Caco-2 (cell line): ENCODE measurements around the gene PALD1. TPM values are rescaled to one million over a fixed set of nuclear protein-coding genes. Genes with fewer than 3 reads are reported as not detected.
A peak's percentile ranks its signal among the peaks of the same experiment; 100 is the strongest.

Experiments used
- BruUV-seq: library from RNA; stranded (reverse); fragments of 400-500 nt; replicated peaks from 2 replicates; lab custom pipeline; 2021; lab: Mats Ljungman, UMichigan
- CTCF ChIA-PET: fragments of 300-600 bp; sonication (Branson Sonifier 250); formaldehyde crosslinking; loops from one replicate; lab custom pipeline; 2022; ENCODE audit warnings: antibody characterized with exemption; lab: Charles Lee
- POLR2A ChIA-PET: fragments of 300-600 bp; sonication (Branson Sonifier 250); formaldehyde crosslinking; loops from one replicate; lab custom pipeline; 2022; ENCODE audit warnings: antibody characterized with exemption; lab: Charles Lee
- DNase-seq, 2 experiments: peaks; one replicate each; pipeline versions ENCODE4 v3.0.0 to v3.0.0-alpha.2; 2020 to 2022
- H3K27me3 ChIP-seq: replicated peaks from 2 replicates; pipeline ENCODE4 v1.6.0; 2011; ENCODE audit warnings: low read length; ENCODE audit not compliant: control insufficient read depth, insufficient read depth
- H3K36me3 ChIP-seq: 2 replicates; pipeline ENCODE4 v1.5.1; 2011; ENCODE audit warnings: low read length; ENCODE audit not compliant: control insufficient read depth, insufficient read depth
- H3K4me1 ChIP-seq: fragments of 250-450 bp; sonication (Bioruptor Pico); 2 replicates; pipeline ENCODE4 v1.5.1; 2020; ENCODE audit warnings: mild to moderate bottlenecking
- H3K4me3 ChIP-seq: 2 replicates; pipeline ENCODE4 v1.5.1; 2011; ENCODE audit warnings: low read depth, mild to moderate bottlenecking, control low read depth, low read length
- H3K9me3 ChIP-seq: fragments of 250-450 bp; sonication (Bioruptor Pico); 2 replicates; pipeline ENCODE4 v1.5.1; 2020; ENCODE audit warnings: mild to moderate bottlenecking, moderate library complexity
- H3K27ac Mint-ChIP-seq: one replicate; pipeline ENCODE4 v1.8.0; 2022; ENCODE audit warnings: mixed read lengths; ENCODE audit not compliant: unreplicated experiment
- H3K27me3 Mint-ChIP-seq: one replicate; pipeline ENCODE4 v1.8.0; 2022; ENCODE audit warnings: mixed read lengths; ENCODE audit not compliant: insufficient read depth, unreplicated experiment
- H3K36me3 Mint-ChIP-seq: one replicate; pipeline ENCODE4 v1.8.0; 2022; ENCODE audit warnings: mild to moderate bottlenecking, mixed read lengths; ENCODE audit not compliant: insufficient read depth, unreplicated experiment
- H3K4me1 Mint-ChIP-seq: one replicate; pipeline ENCODE4 v1.8.0; 2022; ENCODE audit warnings: low read depth, mixed read lengths; ENCODE audit not compliant: unreplicated experiment
- H3K4me3 Mint-ChIP-seq: one replicate; pipeline ENCODE4 v1.8.0; 2022; ENCODE audit warnings: mild to moderate bottlenecking, moderate library complexity, mixed read lengths; ENCODE audit not compliant: unreplicated experiment
- H3K9me3 Mint-ChIP-seq: one replicate; pipeline ENCODE4 v1.8.0; 2022; ENCODE audit warnings: mixed read lengths; ENCODE audit not compliant: unreplicated experiment
- intact Hi-C: fragments of 100-400 bp; cut with micrococcal nuclease; formaldehyde crosslinking; loops from one replicate; pipeline ENCODE4 v1.10.0; 2022; ENCODE audit not compliant: unreplicated experiment
- total RNA-seq: library from RNA; stranded (reverse); gene quantifications from 2 replicates; pipeline ENCODE4 v1.2.3, GENCODE V29; 2022
- TF ChIP-seq, protein P1 (sequence below), 2 experiments: fragments of 200-600 bp in 1 of 2; IDR thresholded peaks; 1 replicate in 1 of 2; 2 replicates in 1 of 2; pipeline versions ENCODE4 v1.5.1 to v1.8.0; 2011 to 2022; ENCODE audit warnings: antibody characterized with exemption in 1 of 2, control low read depth in 1 of 2, inconsistent platforms in 1 of 2, low read depth in 1 of 2, low read length in 1 of 2, mild to moderate bottlenecking in 1 of 2, moderate library complexity in 1 of 2; ENCODE audit not compliant: insufficient read depth in 1 of 2, severe bottlenecking in 1 of 2, unreplicated experiment in 1 of 2

The PALD1 gene
- total RNA-seq, 1 experiment from 2014 or later, result 10.3 TPM

- intact Hi-C loops, result loop anchor here (5.0 kb wide), 1 partner anchor 38 kb away; no protein-coding TSS in a partner anchor
Measured at GRCh38 chr10:70595566-70596016, 117.0 kb downstream of the PALD1 start.

GRCh38 chr10:70596110-70596798 is 117.7 kb downstream of the PALD1 start:
- Histone ChIP-seq H3K4me3 (no peak overlapping the region), H3K4me1 (peaks cover 18% of the 10 kb centered on the region), H3K27me3 (no peaks in the 10 kb centered on the region), H3K36me3 (no peaks in the 10 kb centered on the region), H3K9me3 (no peaks in the 10 kb centered on the region)
- H3K4me1 Mint-ChIP-seq, result peaks cover 17% of the 10 kb centered on the region
- no peaks in the 10 kb centered on the region for H3K36me3 Mint-ChIP-seq
- CTCF ChIA-PET, result no interaction called here
- H3K27ac Mint-ChIP-seq, result no peak overlapping the region
- TF ChIP-seq, protein P1, sequence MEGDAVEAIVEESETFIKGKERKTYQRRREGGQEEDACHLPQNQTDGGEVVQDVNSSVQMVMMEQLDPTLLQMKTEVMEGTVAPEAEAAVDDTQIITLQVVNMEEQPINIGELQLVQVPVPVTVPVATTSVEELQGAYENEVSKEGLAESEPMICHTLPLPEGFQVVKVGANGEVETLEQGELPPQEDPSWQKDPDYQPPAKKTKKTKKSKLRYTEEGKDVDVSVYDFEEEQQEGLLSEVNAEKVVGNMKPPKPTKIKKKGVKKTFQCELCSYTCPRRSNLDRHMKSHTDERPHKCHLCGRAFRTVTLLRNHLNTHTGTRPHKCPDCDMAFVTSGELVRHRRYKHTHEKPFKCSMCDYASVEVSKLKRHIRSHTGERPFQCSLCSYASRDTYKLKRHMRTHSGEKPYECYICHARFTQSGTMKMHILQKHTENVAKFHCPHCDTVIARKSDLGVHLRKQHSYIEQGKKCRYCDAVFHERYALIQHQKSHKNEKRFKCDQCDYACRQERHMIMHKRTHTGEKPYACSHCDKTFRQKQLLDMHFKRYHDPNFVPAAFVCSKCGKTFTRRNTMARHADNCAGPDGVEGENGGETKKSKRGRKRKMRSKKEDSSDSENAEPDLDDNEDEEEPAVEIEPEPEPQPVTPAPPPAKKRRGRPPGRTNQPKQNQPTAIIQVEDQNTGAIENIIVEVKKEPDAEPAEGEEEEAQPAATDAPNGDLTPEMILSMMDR (IDR thresholded peaks at IDR 0.05; ENCODE audit: insufficient read depth in 1 of 2, low read depth in 1 of 2, low read length in 1 of 2, severe bottlenecking in 1 of 2, unreplicated experiment in 1 of 2), result no peak
- no peaks in the 10 kb centered on the region for H3K27me3 Mint-ChIP-seq
- H3K9me3 Mint-ChIP-seq, result no peaks in the 10 kb centered on the region
- peak; percentile 67 to 83 for DNase-seq
- POLR2A ChIA-PET, result no interaction called here
- H3K4me3 Mint-ChIP-seq, result no peak overlapping the region
- BruUV-seq, result no TSS peak
- intact Hi-C loops, result loop anchor here (5.0 kb wide), 1 partner anchor 39 kb away; no protein-coding TSS in a partner anchor

More at GRCh38 chr10:70595566-70596016, 117.0 kb downstream of the PALD1 start:
- TF ChIP-seq, protein P1 (IDR thresholded peaks at IDR 0.05; ENCODE audit: insufficient read depth in 1 of 2, low read depth in 1 of 2, low read length in 1 of 2, severe bottlenecking in 1 of 2, unreplicated experiment in 1 of 2), result no peak
- Mint-ChIP-seq H3K27ac (no peak overlapping the region), H3K4me3 (no peak overlapping the region), H3K36me3 (no peaks in the 10 kb centered on the region), H3K27me3 (no peaks in the 10 kb centered on the region), H3K4me1 (peaks cover 17% of the 10 kb centered on the region), H3K9me3 (no peaks in the 10 kb centered on the region)
- Histone ChIP-seq H3K36me3 (no peaks in the 10 kb centered on the region), H3K4me1 (peaks cover 18% of the 10 kb centered on the region), H3K27me3 (no peaks in the 10 kb centered on the region), H3K9me3 (no peaks in the 10 kb centered on the region), H3K4me3 (no peak overlapping the region)
- BruUV-seq, result no TSS peak
- CTCF ChIA-PET, result no interaction called here
- POLR2A ChIA-PET, result no interaction called here
- peak; percentile 42 to 73 for DNase-seq

DNA sequence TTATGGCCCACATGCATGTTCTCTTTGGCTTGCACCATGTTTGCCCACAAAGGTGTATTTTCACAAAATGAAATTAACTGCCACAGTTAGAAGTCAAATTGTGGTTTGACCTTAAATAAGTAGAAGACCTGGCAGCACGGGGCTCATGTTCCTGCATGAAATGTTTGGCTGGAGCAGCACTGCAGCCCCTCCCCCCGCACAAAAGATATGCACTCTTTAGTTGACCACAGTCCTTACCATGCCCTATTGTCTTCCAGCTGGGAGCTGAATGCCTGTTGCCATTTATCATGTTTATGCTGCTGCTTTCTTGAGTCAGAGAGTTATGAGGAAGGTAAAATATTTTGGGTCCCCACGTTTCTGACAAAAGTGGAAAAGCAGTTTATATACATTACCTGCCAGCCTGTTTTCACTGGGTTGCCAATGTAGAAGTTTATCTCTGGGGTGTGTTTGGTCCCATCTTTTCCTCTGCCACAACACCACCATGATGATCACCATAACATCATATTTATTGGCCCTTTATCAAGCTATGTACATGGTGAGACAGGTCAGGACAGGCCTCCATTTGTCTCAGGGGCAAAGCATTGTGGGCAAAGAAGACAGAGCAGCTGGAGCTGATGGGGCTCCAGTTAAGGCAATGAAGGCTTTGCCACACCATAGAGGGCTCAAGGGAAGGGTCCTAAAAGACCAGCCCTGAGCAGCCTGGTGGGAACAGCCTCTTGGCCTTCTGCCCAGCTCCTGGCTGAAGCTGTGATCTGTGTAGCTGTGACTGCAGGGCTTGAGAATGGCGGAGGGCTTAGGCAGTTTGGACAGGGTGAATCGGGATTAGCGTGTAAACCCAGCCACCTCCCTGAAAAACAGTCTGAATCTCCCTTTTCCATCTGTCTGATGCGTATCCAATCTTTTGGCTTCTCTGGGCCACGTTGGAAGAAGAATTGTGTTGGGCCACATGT is 118.6 kb downstream of the PALD1 start:
- H3K4me1 Mint-ChIP-seq, result peaks cover 17% of the 10 kb centered on the region
- intact Hi-C loops, result loop anchor here (5.0 kb wide), 1 partner anchor 40 kb away; no protein-coding TSS in a partner anchor
- CTCF ChIA-PET, result interaction anchor here (0.6 kb wide), 1 partner anchor 100 kb away, joined by 3 read pairs; no protein-coding TSS in a partner anchor
- H3K27ac Mint-ChIP-seq, result no peak overlapping the region
- no TSS peak for BruUV-seq
- H3K9me3 Mint-ChIP-seq, result no peaks in the 10 kb centered on the region
- POLR2A ChIA-PET, result no interaction called here
- H3K4me3 Mint-ChIP-seq, result no peak overlapping the region
- H3K4me1 ChIP-seq, result peaks cover 18% of the 10 kb centered on the region
- H3K36me3 Mint-ChIP-seq, result no peaks in the 10 kb centered on the region
- H3K27me3 Mint-ChIP-seq, result no peaks in the 10 kb centered on the region
- H3K36me3 ChIP-seq, result no peaks in the 10 kb centered on the region
- TF ChIP-seq, protein P1 (IDR thresholded peaks at IDR 0.05; ENCODE audit: insufficient read depth in 1 of 2, low read depth in 1 of 2, low read length in 1 of 2, severe bottlenecking in 1 of 2, unreplicated experiment in 1 of 2), result no peak
- H3K4me3 ChIP-seq, result no peak overlapping the region
- H3K27me3 ChIP-seq, result no peaks in the 10 kb centered on the region
- peak in 1 of 2 experiments; percentile 28 for DNase-seq
- H3K9me3 ChIP-seq, result no peaks in the 10 kb centered on the region
